ENCODE results near the gene BORCS6. TPM values are rescaled to one million over a fixed set of nuclear protein-coding genes. Genes with fewer than 3 reads are reported as not detected.

The BORCS6 gene
- total and polyA plus RNA-seq, 10 donors, result 9.5 to 16.5 (median 12.3) TPM

DNA sequence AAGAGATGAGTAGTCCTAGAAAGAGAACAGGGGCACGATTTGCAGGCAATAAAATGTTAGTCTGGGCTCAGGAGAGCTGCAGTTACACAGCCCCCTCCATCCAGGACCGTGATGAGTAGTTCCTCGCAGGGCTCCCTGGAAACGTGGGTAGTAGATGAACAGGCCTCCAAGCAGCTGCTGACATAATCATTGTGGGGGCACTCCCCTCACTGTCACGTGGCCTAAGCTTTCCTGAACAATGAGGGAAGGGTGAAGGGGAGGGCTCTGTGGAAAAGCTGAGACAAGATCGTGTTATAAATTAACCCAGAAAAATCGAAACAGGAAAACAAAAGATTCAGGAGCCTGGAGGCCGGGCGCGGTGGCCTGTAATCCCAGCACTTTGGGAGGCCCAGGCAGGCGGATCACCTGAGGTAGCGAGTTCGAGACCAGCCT is 36.4 kb downstream of the BORCS6 start:
- H3K9me3 ChIP-seq, result no peaks in the 10 kb centered on the region
- intact Hi-C loops (cut with DNase I; ENCODE audit: low total_unique reads), result no loop called here
- peak overlapping the region in 4 of 8 donors; percentile 26 to 79 (median 58) for H3K4me3 ChIP-seq
- peaks cover 8 to 45% (median 19%) of the 10 kb centered on the region in 6 donors for H3K36me3 ChIP-seq
- WGBS, 5 donors, result 29 to 45% (median 33%) methylated on average over 13 of the region's 13 CpGs
- peaks cover 50 to 89% (median 77%) of the 10 kb centered on the region in 6 donors for H3K4me1 ChIP-seq
- H3K27ac ChIP-seq, result peak overlapping the region; percentile 96 to 100 (median 98)
- no peak for DNase-seq
- no peaks in the 10 kb centered on the region for H3K27me3 ChIP-seq (replicated peaks in 1 of 7)
- TF ChIP-seq POLR2AphosphoS5 (IDR thresholded peaks at IDR 0.05), result peak in 1 of 3 donors; percentile 76
- TF ChIP-seq, protein P1, sequence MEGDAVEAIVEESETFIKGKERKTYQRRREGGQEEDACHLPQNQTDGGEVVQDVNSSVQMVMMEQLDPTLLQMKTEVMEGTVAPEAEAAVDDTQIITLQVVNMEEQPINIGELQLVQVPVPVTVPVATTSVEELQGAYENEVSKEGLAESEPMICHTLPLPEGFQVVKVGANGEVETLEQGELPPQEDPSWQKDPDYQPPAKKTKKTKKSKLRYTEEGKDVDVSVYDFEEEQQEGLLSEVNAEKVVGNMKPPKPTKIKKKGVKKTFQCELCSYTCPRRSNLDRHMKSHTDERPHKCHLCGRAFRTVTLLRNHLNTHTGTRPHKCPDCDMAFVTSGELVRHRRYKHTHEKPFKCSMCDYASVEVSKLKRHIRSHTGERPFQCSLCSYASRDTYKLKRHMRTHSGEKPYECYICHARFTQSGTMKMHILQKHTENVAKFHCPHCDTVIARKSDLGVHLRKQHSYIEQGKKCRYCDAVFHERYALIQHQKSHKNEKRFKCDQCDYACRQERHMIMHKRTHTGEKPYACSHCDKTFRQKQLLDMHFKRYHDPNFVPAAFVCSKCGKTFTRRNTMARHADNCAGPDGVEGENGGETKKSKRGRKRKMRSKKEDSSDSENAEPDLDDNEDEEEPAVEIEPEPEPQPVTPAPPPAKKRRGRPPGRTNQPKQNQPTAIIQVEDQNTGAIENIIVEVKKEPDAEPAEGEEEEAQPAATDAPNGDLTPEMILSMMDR (IDR thresholded peaks at IDR 0.05 in 8 of 11, conservative IDR thresholded peaks at IDR 0.05 in 3 of 11), result no peak

DNA sequence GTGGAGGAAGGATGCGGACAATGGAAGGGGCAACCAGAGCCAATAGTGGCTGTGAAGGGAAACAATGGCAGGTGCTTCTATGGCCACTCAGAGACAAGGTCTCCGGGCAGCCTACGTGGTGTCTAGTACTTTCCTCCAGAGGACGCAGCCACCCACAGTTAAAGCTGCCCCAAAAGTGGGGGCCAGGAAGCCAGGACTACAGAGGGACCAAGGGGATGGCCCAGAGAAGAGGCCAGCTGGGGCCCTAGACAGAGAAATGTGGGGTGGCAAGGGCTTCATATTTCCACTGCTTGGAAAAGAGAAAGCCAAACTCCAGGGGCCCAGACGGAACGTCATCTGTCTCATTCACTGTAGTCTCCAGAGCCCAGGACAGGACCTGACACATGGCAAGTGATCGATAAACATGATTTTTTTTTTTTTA is 36.9 kb downstream of the BORCS6 start:
- H3K9me3 ChIP-seq, result no peaks in the 10 kb centered on the region
- peaks cover 10 to 45% (median 24%) of the 10 kb centered on the region in 6 donors for H3K36me3 ChIP-seq
- H3K4me1 ChIP-seq, result peaks cover 45 to 88% (median 72%) of the 10 kb centered on the region in 6 donors
- TF ChIP-seq, protein P1 (IDR thresholded peaks at IDR 0.05 in 8 of 11, conservative IDR thresholded peaks at IDR 0.05 in 3 of 11), result no peak
- no peak for TF ChIP-seq POLR2A (IDR thresholded peaks at IDR 0.05)
- TF ChIP-seq POLR2AphosphoS5 (IDR thresholded peaks at IDR 0.05), result no peak
- H3K4me3 ChIP-seq, result peak overlapping the region in 5 of 8 donors; percentile 60 to 79 (median 67)
- H3K27me3 ChIP-seq (replicated peaks in 1 of 7), result no peaks in the 10 kb centered on the region
- peak overlapping the region; percentile 96 to 100 (median 98) for H3K27ac ChIP-seq
- WGBS, 5 donors, result 81 to 90% (median 88%) methylated on average over 7 of the region's 7 CpGs
- intact Hi-C loops (cut with DNase I; ENCODE audit: low total_unique reads), result no loop called here
- no peak for DNase-seq

DNA sequence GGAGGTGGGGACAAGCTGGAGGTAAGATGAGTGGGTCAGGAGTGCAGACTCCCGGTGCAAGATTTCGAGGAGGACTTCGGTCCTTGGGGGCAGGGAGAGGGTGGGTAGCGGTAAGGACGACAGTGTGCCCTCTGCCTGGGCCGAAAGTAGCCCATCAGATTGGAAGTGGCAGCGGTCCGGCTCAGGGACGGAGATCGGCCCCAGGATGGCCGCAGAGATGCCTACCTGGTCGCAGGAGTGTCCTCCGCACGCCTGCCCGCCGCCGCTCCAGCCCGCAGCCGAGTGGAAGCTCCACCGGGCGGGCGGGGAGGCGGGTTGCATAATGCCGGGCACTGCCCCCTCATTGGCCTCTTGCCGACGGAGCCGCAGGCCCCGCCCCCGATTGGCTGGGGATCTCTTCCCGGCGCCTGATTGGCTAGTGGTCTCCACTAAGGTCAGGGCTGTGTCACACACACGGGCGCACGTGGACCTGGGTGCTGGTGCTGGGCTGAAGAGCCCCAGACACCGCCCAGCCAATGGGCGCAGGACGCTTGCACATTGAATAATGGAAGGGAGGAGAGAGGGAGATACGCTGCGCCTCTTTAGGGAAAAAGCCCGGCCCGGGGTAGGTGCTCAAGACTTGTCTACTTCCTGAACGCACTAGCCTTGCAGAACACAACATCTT is 37.7 kb downstream of the BORCS6 start, which contains the start of gene PER1:
Gene PER1 (minus strand): TSS at position 293 of the 664 bp plus-strand sequence. CDS start 1,698 bp downstream, outside the sequence.
- Histone ChIP-seq H3K27ac (peak within 1 kb of the TSS; percentile 96 to 100 (median 98)), H3K36me3 (peaks cover 16 to 49% (median 32%) of the 10 kb centered on the region in 6 donors), H3K4me3 (peak within 1 kb of the TSS; percentile 42 to 79 (median 66)), H3K27me3 (replicated peaks in 1 of 7) (no peaks in the 10 kb centered on the region), H3K4me1 (peaks cover 41 to 82% (median 65%) of the 10 kb centered on the region in 6 donors), H3K9me3 (no peaks in the 10 kb centered on the region)
- TF ChIP-seq, protein P1 (IDR thresholded peaks at IDR 0.05 in 8 of 11, conservative IDR thresholded peaks at IDR 0.05 in 3 of 11), result peak in 2 of 11 experiments; percentile 6 to 11
- TF ChIP-seq POLR2AphosphoS5 (IDR thresholded peaks at IDR 0.05) (peak; percentile 98 to 100 (median 99)), POLR2A (IDR thresholded peaks at IDR 0.05) (peak; percentile 87 to 97 (median 92))
- intact Hi-C loops (cut with DNase I; ENCODE audit: low total_unique reads), result no loop called here
- 5 to 24% (median 8%) methylated on average over 16 to 42 of the region's 42 CpGs for WGBS, 5 donors
- peak; percentile 96 for DNase-seq

DNA sequence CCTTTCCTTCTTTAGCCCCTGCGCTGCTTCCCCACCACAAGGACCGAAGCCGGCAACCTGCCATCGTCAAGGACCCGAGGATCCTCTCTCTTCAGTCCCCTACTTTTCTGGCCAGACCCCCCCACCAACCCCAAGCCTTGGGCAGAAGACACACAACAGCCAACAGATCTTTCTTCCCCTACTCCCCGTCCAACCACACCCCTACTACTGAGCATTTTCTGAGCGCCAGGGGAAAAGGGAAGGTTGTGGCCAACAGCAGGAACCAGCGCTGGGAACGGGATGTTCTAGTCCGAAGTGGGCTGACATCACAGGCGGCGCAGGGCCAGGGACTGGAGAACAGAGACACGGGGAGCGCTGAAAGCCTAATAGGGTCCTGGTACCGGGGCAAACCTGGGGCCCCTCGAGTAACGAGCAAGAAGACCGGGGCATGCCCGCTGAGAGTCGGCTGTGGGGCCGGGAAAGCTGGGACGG is 38.3 kb downstream of the BORCS6 start:
- peak overlapping the region; percentile 96 to 100 (median 98) for H3K27ac ChIP-seq
- H3K4me1 ChIP-seq, result peaks cover 37 to 77% (median 60%) of the 10 kb centered on the region in 6 donors
- peaks cover 16 to 55% (median 38%) of the 10 kb centered on the region in 6 donors for H3K36me3 ChIP-seq
- peak in 1 of 3 donors; percentile 81 for TF ChIP-seq POLR2AphosphoS5 (IDR thresholded peaks at IDR 0.05)
- TF ChIP-seq, protein P1 (IDR thresholded peaks at IDR 0.05 in 8 of 11, conservative IDR thresholded peaks at IDR 0.05 in 3 of 11), result no peak
- TF ChIP-seq POLR2A (IDR thresholded peaks at IDR 0.05), result peak in 2 of 3 donors; percentile 4 to 53
- no peaks in the 10 kb centered on the region for H3K27me3 ChIP-seq (replicated peaks in 1 of 7)
- H3K4me3 ChIP-seq, result peak overlapping the region; percentile 42 to 79 (median 66)
- intact Hi-C loops (cut with DNase I; ENCODE audit: low total_unique reads), result no loop called here
- DNase-seq, result peak; percentile 92
- H3K9me3 ChIP-seq, result no peaks in the 10 kb centered on the region
- WGBS, 5 donors, result 0 to 1% (median 1%) methylated on average over 22 of the region's 22 CpGs
